Cardiac fibroblast (primary cell): ENCODE measurements around the gene SPDYE6.

Experiments
- DNase-seq, 2 donors: peaks; one replicate each; pipeline versions ENCODE4 v3.0.0 to v3.0.0-alpha.2; 2010; ENCODE audit warnings: low read depth in 2 of 2
- H3K4me3 ChIP-seq, 2 donors: replicated peaks in 1 of 2; 1 replicate in 1 of 2; 2 replicates in 1 of 2; pipeline ENCODE4 v1.5.1; 2011; ENCODE audit warnings: low read depth in 2 of 2, low read length in 2 of 2, mild to moderate bottlenecking in 2 of 2, moderate library complexity in 1 of 2
- CTCF ChIP-seq: IDR thresholded peaks from one replicate; pipeline ENCODE4 v1.5.1; 2011; ENCODE audit warnings: low read depth, mild to moderate bottlenecking, low read length, inconsistent platforms

Gene SPDYE6

GRCh38 chr7:102312317-102312716 is 43.9 kb downstream of the SPDYE6 start:
- no peak for DNase-seq
- no peak overlapping the region for H3K4me3 ChIP-seq
- TF ChIP-seq CTCF, result no peak

GRCh38 chr7:102310414-102310815 is 45.8 kb downstream of the SPDYE6 start:
- DNase-seq, result no peak
- no peak overlapping the region for H3K4me3 ChIP-seq
- TF ChIP-seq CTCF, result no peak

- no peak for TF ChIP-seq CTCF
- peak; percentile 44 to 63 for DNase-seq
- no peak overlapping the region for H3K4me3 ChIP-seq
These were observed 49.1 kb downstream of the SPDYE6 start for GRCh38 chr7:102306916-102307677.

- DNase-seq, result no peak
- H3K4me3 ChIP-seq, result no peak overlapping the region
- no peak for TF ChIP-seq CTCF
These were observed 50.6 kb downstream of the SPDYE6 start for GRCh38 chr7:102305414-102306268.

GRCh38 chr7:102304668-102305067 is 51.6 kb downstream of the SPDYE6 start:
- no peak for TF ChIP-seq CTCF
- no peak for DNase-seq
- H3K4me3 ChIP-seq, result no peak overlapping the region

- H3K4me3 ChIP-seq, result no peak overlapping the region
- no peak for TF ChIP-seq CTCF
- DNase-seq, result no peak
These were observed 52.4 kb downstream of the SPDYE6 start for GRCh38 chr7:102303669-102304422.
